Esophagus squamous epithelium (tissue), 4 donors: ENCODE results near the gene CEACAM21.

Experiments used
- CTCF ChIP-seq, 6 experiments: fragments of 450-650 bp in 4 of 6; fragments of 200-600 bp in 2 of 6; sonication (generic) in 2 of 6; IDR thresholded peaks; one replicate each; pipeline ENCODE4 v1.5.1; 2016 to 2019; ENCODE audit warnings: antibody characterized with exemption in 6 of 6, mild to moderate bottlenecking in 4 of 6, moderate library complexity in 4 of 6
- POLR2A ChIP-seq, 4 donors: fragments of 450-650 bp; IDR thresholded peaks; one replicate each; pipeline ENCODE4 v1.6.1; 2017; ENCODE audit warnings: antibody characterized with exemption in 4 of 4, mild to moderate bottlenecking in 4 of 4, moderate library complexity in 3 of 4

GRCh38 chr19:41533671-41534215 is 42.2 kb upstream of the CEACAM21 start:
- TF ChIP-seq CTCF (IDR thresholded peaks at IDR 0.05) (no peak), POLR2A (IDR thresholded peaks at IDR 0.05) (no peak)
